ENCODE measurements around the gene JADE2. TPM values are rescaled to one million over a fixed set of nuclear protein-coding genes. Genes with fewer than 3 reads are reported as not detected.

JADE2 gene
- total RNA-seq, 1 donor from 2014 or later = 32.4 TPM

GRCh38 chr5:134503937-134504437 lies 21.5 kb upstream of the JADE2 start:
- no peak for TF ChIP-seq CTCF (IDR thresholded peaks at IDR 0.05)
- Mint-ChIP-seq H3K27me3 (ENCODE audit: unreplicated experiment) (no peaks in the 10 kb centered on the region), H3K4me3 (ENCODE audit: unreplicated experiment) (no peak overlapping the region), H3K27ac (ENCODE audit: unreplicated experiment) (peak overlapping the region; percentile 92), H3K9me3 (ENCODE audit: unreplicated experiment) (no peaks in the 10 kb centered on the region), H3K4me1 (ENCODE audit: unreplicated experiment) (peaks cover 25% of the 10 kb centered on the region), H3K36me3 (ENCODE audit: unreplicated experiment) (no peaks in the 10 kb centered on the region)
- DNase-seq (ENCODE audit: extremely low spot score, unreplicated experiment) = no peak

GRCh38 chr5:134504629-134505300 lies 20.7 kb upstream of the JADE2 start:
- H3K27ac Mint-ChIP-seq (ENCODE audit: unreplicated experiment) = peak overlapping the region; percentile 92
- no peaks in the 10 kb centered on the region for H3K9me3 Mint-ChIP-seq (ENCODE audit: unreplicated experiment)
- TF ChIP-seq CTCF (IDR thresholded peaks at IDR 0.05) = no peak
- no peak for DNase-seq (ENCODE audit: extremely low spot score, unreplicated experiment)
- H3K4me3 Mint-ChIP-seq (ENCODE audit: unreplicated experiment) = no peak overlapping the region
- no peaks in the 10 kb centered on the region for H3K36me3 Mint-ChIP-seq (ENCODE audit: unreplicated experiment)
- no peaks in the 10 kb centered on the region for H3K27me3 Mint-ChIP-seq (ENCODE audit: unreplicated experiment)
- peaks cover 29% of the 10 kb centered on the region for H3K4me1 Mint-ChIP-seq (ENCODE audit: unreplicated experiment)

GRCh38 chr5:134506054-134507039 lies 19.1 kb upstream of the JADE2 start:
- no peaks in the 10 kb centered on the region for H3K27me3 Mint-ChIP-seq (ENCODE audit: unreplicated experiment)
- peaks cover 31% of the 10 kb centered on the region for H3K4me1 Mint-ChIP-seq (ENCODE audit: unreplicated experiment)
- no peak overlapping the region for H3K4me3 Mint-ChIP-seq (ENCODE audit: unreplicated experiment)
- H3K27ac Mint-ChIP-seq (ENCODE audit: unreplicated experiment) = no peak overlapping the region
- DNase-seq (ENCODE audit: extremely low spot score, unreplicated experiment) = no peak
- H3K9me3 Mint-ChIP-seq (ENCODE audit: unreplicated experiment) = no peaks in the 10 kb centered on the region
- no peak for TF ChIP-seq CTCF (IDR thresholded peaks at IDR 0.05)
- no peaks in the 10 kb centered on the region for H3K36me3 Mint-ChIP-seq (ENCODE audit: unreplicated experiment)

GRCh38 chr5:134507452-134507851 lies 18.0 kb upstream of the JADE2 start:
- H3K27ac Mint-ChIP-seq (ENCODE audit: unreplicated experiment) = no peak overlapping the region
- H3K9me3 Mint-ChIP-seq (ENCODE audit: unreplicated experiment) = no peaks in the 10 kb centered on the region
- no peaks in the 10 kb centered on the region for H3K27me3 Mint-ChIP-seq (ENCODE audit: unreplicated experiment)
- DNase-seq (ENCODE audit: extremely low spot score, unreplicated experiment) = no peak
- no peak overlapping the region for H3K4me3 Mint-ChIP-seq (ENCODE audit: unreplicated experiment)
- H3K36me3 Mint-ChIP-seq (ENCODE audit: unreplicated experiment) = no peaks in the 10 kb centered on the region
- no peak for TF ChIP-seq CTCF (IDR thresholded peaks at IDR 0.05)
- H3K4me1 Mint-ChIP-seq (ENCODE audit: unreplicated experiment) = peaks cover 37% of the 10 kb centered on the region

Data from osteocyte (in vitro differentiated cells).